GM18511 (cell line): ENCODE results near the gene WNT10A.

Experiments
- ATAC-seq: cut with Tn5 transposase; IDR thresholded peaks from one replicate; pipeline ENCODE4 v1.9.1; 2021; ENCODE audit warnings: mild to moderate bottlenecking, moderate library complexity; ENCODE audit not compliant: unreplicated experiment

The WNT10A gene

DNA sequence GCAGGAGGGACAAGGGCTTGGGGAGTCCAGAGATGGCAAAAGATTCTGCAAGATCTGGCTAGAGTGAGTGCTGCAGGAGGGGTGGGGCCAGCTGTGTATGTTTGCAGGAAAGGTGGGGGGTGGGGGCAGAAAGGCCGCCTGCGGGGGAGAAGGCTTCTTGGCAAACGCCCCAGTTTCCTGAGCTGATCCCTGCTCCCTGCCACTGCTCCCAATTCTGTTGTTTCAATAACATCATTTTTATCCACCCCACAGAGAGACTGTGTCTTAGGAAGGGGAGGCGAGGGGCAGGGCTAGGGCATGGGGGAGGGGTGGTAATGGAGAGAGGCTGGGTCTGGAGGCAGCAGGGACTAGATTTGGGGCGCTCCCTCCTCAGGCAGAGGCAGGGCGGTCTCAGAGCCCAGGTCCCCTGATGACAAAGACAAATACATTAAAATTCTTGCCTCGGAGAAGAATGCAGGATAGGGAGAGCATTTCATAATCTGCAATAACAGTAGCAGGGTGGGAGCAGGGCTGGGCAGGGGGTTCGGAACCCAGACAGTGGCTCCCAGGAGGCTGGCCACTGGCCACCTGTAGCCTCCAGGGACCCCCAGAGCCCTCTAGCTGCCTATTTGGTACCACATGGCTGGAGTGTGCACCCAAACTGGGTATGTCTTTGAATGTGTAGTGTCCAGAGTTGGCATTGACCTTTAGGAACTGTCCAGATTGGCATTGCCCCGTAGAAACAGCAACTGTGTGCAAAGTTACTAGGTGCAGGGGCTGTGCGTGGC lies 23.1 kb upstream of the WNT10A start:
- no peak for ATAC-seq

DNA sequence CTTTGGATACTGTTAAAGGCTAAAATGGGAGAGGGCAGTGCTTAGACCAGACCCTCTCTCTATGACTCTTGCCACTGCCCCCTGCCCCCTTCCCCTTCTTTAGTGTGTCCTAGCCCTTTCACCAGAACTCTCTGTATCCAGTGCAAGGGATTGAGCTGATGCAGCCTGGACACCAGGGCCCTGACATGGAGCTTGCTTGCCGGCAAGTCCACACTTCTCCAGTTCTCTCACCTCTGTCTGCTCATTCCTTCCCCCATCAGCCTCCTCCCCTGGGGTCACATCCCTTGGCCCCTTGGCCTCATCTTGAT lies 22.6 kb upstream of the WNT10A start:
- no peak for ATAC-seq

DNA sequence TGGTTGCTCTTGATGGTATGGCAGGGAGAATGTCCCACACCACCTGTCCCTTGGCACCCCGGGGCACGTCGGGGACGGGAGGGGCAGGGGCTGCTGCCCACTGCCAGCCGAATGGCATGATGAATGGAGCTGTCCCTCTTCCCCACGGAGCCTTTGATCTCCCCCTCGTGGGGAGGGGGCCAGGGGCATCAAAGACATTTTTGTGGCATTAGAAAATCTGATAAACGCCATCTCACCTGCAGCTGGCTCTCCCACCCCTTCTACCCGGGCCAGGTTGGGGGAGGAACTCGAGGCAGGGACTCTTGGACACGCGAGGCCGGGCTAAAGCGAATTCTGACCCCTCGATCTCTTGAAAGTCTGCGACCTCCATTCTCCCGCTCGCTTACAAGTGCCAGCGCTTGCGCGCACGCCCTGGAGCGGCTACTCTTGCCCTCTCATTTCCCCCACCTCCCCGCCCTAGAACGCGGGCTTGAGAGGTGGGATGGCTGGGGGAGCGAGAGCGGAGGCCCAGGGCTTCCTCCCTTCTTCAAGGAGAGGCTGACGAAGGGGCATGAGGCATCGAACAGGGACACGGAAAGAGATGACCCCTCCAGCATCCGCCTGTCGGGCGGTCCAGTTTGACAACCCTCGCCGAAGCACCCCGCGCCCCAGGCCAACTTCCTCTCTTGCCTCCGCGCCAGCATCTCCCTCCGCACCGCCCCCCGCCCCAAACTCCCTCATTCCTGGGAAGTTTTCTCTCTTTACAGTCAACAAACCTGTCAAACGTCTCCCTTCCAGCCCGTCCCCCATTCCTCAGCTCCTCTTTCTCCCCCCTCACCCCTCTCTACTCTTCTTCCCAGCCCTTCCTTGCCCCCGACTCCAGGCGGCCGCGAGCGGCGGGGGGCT lies 21.7 kb upstream of the WNT10A start:
- ATAC-seq: no peak

DNA sequence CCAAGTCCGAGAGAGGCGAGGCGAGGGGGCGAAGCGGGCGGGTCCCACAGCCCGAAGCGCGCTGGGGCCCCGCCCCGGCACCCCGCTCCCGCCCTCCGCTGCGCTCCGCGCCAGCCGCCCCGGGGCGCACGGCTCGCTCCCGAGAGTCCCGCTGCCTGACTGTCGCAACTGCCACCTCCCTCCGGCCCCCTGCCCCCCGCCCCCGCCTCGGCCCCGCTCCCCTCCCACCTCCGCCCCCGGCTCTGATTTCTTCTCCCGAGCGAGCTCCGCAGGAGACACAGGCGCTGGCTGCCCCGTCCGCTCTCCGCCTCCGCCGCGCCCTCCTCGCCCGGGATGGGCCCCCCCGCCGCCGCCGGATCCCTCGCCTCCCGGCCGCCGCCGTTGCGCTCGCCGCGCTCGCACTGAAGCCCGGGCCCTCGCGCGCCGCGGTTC lies 21.1 kb upstream of the WNT10A start, which contains the start of gene WNT6:
Gene WNT6, plus strand, starts transcription at position 250 of the 432 bp plus-strand sequence. CDS start 233 bp downstream, outside the sequence.
- no peak for ATAC-seq

DNA sequence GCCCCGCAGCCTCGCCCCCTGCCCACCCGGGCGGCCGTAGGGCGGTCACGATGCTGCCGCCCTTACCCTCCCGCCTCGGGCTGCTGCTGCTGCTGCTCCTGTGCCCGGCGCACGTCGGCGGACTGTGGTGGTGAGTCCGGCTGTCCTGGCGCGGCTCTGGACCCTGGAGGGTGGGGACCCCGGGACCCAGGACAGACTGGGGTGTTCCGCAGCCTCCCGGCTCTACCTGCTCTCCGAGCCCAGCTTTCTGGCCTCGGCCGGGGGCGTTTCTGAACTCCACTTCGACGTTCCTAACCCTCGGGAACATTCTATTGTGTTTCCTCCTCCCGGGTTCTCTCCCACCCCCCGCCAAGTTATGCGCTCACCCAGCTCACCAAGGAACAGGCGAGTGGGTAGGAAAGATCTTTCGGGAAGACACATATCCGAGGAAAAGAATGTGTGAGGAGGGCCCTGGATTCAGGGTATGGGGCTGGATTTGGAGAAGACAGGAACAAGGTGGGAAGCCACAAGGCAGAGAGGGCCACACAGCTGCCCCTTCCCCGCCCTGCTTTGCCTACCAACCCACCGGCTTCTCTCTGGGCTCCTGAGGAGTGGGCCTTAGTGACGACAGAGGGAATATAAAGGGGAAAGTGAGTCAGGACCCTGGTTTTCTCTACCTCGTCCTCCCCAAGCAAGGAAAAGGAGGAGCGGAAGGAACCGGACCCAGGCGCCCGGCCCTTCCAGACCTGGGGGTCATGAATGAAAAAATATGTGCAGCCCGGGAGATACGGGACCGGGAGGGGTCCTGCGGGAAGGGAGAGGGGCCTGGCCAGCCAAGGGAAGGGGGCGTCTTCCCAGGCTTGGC lies 20.4 kb upstream of the WNT10A start:
- ATAC-seq: no peak

DNA sequence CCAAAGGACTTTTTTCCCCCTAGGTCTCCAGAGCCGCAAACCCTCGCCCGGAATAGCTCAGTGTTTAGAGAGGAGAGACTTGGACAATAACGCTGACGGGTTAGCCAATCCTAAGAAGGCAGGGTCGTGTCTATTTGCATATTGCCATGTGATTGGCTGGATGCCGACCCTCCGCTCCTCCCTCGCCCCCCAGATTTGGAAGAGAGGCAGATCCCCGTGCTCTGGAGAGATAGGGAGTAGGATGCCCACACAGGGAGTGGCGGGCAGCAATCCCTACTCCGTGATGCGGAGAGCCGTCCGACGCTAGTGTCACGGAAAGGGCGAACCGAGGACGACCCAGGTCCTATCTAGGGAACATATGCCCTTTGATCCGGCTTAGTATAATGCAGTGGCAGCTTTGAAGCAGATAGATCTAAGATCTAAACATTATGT lies 19.7 kb upstream of the WNT10A start:
- ATAC-seq: no peak

DNA sequence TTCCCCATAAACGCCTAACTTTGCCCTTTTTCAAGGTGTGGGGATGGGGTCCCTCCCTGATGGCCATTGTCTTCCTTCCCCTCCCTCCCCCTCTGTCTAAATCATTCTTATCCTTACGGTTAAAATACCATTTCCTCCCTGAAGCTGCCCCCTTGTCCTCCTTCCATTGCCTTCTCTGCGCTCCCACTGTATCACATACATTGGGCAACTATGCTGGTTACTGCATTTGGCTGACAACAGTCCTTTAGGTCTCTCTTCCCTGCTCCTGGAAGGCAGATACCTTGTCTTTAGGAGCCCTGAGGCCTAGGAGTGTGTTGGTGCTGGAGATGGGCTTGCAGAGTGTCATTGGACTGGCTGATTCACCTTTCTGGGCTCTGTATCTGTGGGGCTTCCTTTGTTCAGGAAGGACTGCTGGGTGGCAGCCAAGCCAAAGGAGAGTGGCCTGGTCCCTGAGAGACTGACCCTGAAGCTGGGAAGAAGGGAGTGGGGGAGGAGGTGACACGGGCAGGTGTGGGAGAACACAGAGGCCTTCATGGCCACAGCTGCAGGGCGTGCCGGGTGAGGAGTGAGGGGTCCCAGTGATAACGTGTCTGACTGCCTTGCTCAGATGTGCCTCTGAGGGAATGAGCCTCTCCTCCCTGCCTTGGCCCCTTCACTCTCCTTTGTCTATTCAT lies 18.9 kb upstream of the WNT10A start:
- ATAC-seq: no peak

DNA sequence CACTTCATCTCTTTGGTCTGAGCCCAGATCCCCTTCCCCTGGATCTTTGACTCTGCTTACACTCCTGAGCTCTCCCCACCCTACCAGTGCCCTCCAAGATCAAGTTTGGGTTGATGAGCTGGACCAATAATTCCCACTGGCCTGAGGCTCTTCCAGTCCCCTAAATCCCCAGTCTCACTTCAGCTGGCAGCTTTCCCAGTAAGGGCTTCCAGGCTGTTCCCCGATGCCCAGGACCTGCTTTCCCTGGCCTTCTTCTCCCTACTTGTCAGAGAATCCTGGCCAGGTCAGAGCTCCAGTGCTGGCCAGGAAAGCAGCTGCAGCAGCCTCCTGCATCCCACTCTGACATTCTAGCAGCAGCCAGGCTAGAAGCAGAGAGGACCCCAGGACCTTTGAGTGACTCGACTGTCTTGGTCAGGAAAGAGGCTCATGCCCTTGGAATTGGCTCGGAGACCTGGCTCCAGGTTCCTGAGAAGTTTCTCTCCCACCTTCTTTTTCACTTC lies 17.6 kb upstream of the WNT10A start:
- no peak for ATAC-seq

DNA sequence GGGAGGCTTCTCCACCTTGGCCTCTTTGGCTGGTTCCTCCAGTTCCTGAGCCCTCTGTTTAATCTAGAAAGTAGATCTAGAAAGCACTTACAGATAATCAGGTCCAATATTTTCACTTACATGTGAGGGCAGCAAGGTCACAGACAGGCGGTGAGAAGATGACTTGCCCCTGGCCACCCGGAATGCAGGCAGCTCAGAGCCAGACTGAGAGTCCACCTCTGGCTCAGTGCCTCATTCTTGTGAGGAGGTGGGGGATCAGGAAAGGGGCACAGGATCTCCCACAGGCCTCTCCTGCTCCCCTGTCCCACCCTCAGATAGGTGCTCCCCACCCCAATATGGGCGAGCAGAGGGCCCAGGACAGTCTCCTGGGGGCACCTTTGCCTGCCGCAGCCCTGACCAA lies 15.3 kb upstream of the WNT10A start:
- ATAC-seq: no peak

DNA sequence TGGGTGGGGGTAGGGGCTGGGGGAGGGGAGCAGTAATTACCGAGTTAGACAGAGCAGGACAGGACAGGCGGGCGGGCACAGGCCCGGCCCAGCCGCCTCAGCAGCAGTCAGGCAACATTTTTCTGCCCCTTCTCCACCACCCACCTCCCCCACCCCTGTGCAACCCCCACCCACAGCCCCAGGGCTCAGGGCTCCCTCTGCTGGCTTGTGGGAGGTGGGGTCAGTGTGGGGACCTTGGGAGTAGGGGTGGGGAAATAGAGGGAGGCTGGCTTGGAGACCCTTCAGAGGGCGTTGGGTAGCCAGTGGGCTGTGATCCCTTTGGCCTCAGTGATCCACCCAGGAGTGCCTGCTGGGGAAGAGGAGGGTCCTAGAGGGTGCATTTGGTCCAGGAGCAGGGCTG lies 14.7 kb upstream of the WNT10A start:
- ATAC-seq: no peak

DNA sequence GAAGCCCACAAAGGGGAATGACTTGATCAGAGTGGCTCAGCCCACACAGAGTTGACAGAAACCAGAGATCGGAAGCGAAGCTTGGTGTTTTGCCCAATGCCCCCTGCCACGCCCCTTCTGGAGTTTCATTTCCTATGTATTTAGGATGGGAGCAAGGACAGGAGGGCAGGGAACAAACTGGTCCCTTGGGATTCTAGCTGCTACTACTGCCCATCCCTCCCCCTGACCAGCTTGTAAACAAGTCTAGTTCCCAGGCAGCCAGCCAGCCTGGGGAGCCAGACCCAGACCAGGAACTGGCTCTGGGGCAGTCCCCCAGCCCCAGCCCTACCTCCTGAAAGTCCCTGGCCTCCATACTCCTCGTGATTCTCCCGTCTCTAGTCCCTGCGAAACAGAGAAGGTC lies 12.8 kb upstream of the WNT10A start:
- ATAC-seq: no peak

DNA sequence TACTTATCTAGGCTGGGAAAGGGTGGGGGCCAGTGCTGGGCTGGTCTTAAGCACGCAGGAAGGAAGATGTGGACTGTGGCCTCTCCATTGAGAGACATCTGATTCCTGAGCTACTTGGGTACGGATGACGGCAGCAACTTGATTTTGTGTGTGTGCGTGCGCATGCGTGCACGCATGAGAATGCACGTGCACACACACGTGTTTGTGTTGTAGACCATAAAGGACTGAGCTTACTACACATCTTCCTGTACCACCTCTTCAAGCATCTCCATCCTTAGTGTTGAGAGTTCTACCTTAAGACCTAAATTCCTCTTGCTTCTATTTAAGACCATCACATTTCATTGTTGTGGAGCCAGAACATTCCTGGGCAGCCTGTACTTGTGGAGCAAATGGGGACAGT lies 11.6 kb upstream of the WNT10A start:
- no peak for ATAC-seq

DNA sequence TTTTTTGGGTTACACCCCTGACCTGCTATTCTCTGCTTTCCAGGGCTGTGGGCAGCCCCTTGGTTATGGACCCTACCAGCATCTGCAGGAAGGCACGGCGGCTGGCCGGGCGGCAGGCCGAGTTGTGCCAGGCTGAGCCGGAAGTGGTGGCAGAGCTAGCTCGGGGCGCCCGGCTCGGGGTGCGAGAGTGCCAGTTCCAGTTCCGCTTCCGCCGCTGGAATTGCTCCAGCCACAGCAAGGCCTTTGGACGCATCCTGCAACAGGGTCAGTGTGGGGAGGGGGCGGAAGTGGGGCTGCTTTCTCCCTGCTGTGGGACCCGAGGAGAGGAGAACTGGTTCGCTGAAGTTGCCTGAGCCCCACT lies 9.7 kb upstream of the WNT10A start:
- ATAC-seq: peak; percentile 48

DNA sequence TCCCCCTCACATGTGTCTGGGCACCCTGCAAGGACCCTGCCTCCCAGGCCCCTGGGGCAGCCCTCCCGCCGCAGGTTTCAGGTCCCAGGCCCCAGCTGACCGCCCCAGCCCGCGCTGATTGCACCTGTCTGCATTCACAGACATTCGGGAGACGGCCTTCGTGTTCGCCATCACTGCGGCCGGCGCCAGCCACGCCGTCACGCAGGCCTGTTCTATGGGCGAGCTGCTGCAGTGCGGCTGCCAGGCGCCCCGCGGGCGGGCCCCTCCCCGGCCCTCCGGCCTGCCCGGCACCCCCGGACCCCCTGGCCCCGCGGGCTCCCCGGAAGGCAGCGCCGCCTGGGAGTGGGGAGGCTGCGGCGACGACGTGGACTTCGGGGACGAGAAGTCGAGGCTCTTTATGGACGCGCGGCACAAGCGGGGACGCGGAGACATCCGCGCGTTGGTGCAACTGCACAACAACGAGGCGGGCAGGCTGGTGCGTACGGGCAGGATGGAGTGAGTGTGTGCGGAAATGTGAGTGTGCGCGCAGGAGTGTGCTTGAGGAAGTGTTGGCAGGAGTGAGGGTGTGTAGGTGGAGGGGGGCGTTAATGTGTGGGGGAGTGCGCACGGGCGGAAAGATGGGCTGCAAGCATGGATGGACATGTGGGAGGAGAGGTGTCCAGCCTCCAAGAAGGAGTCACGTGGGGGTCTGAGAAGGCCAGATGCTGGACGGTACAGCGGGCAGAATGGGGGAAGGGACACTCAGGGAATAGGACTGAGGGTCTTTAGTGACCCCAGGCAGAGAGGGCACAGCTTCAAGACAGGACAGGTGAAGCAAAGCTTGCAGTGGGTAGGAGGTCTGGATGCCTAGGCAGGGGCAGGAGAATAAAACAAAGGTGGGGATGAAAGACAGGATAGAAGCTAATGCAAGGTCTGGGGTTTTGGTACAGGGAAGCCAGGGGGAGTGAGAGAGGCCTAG lies 9.0 kb upstream of the WNT10A start:
- peak; percentile 47 for ATAC-seq

DNA sequence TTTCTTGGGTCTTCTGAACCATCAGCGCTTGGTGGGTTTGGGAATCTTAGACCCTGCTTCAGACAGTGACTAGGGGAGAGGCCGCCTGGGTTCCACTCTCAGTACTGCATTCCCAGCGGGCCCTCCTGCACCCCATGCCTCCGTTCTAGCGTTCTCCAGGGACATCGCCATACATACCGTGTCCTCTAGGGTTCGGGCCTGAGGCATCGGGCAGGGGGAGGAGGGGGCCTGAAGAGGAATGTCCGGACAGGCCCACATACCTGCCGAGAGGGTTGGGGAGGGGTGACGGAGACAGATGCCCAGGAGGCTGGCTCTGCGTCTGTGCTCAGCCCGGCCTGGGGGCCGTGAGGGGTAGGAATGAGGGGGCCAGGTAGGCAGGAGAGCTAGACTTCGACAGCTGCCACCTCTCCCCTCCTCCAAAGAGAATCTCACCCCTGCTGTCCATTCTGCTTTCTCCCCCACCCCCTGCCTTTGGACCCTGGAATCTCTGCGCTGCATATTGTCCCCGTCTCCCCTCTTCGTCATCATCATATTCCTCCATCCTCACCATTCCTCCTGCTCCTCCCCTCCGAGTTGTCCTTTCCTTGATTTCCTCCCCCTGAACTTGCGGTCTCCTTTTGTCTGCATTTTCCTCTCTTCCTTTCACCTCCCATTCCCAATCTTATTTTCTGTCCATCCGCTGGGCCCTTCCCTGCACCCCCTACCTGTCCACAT lies 7.8 kb upstream of the WNT10A start:
- no peak for ATAC-seq

DNA sequence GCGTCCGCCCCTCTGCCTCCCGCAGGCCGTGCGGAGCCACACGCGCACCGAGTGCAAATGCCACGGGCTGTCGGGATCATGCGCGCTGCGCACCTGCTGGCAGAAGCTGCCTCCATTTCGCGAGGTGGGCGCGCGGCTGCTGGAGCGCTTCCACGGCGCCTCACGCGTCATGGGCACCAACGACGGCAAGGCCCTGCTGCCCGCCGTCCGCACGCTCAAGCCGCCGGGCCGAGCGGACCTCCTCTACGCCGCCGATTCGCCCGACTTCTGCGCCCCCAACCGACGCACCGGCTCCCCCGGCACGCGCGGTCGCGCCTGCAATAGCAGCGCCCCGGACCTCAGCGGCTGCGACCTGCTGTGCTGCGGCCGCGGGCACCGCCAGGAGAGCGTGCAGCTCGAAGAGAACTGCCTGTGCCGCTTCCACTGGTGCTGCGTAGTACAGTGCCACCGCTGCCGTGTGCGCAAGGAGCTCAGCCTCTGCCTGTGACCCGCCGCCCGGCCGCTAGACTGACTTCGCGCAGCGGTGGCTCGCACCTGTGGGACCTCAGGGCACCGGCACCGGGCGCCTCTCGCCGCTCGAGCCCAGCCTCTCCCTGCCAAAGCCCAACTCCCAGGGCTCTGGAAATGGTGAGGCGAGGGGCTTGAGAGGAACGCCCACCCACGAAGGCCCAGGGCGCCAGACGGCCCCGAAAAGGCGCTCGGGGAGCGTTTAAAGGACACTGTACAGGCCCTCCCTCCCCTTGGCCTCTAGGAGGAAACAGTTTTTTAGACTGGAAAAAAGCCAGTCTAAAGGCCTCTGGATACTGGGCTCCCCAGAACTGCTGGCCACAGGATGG lies 7.1 kb upstream of the WNT10A start:
- ATAC-seq: no peak

DNA sequence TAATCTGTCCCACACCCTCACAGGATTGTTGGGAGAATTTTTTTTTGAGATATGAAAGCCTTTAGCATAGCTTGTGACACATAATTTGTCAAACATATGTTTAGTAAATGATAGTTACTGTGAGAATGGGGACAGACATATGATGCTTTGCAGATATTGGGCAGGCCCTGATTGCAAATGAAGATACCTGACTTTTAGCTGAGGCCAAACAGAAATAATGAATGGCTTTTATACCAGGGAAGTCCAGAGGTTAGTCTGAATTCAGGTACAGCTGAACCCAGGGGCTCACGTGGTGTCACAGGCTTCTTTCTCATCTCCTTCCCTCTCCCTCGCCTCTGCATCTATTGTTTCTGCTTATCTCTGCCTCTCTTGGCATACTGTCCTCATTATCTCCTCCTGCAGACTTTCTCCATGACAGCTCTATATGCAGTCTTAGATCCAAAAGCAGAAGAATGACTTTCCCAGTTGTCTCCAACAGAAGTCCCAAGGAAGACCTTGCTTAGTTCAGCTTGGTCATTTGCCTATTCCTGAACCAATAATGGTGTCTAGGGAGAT lies 4.9 kb upstream of the WNT10A start:
- no peak for ATAC-seq
